Testis (tissue), 2 donors: Measurements from ENCODE around the gene HPSE2.

Experiments used
- CTCF ChIP-seq, 3 experiments: fragments of 450-650 bp in 2 of 3; fragments of 200-600 bp in 1 of 3; sonication (generic) in 1 of 3; IDR thresholded peaks; one replicate each; pipeline ENCODE4 v1.5.1; 2016 to 2019; ENCODE audit warnings: antibody characterized with exemption in 3 of 3, mild to moderate bottlenecking in 2 of 3, moderate library complexity in 1 of 3
- POLR2A ChIP-seq: fragments of 450-650 bp; IDR thresholded peaks from one replicate; pipeline ENCODE4 v1.6.1; 2017; ENCODE audit warnings: antibody characterized with exemption, mild to moderate bottlenecking, moderate library complexity

GRCh38 chr10:99007457-99007856, 228.2 kb downstream of the HPSE2 start:
- no peak for TF ChIP-seq CTCF (IDR thresholded peaks at IDR 0.05)
- TF ChIP-seq POLR2A, result no peak
